Measurements from ENCODE around the gene STAB1. TPM values are rescaled to one million over a fixed set of nuclear protein-coding genes. Genes with fewer than 3 reads are reported as not detected.

The STAB1 gene
- total RNA-seq, 1 donor from 2014 or later: 0.16 TPM

DNA sequence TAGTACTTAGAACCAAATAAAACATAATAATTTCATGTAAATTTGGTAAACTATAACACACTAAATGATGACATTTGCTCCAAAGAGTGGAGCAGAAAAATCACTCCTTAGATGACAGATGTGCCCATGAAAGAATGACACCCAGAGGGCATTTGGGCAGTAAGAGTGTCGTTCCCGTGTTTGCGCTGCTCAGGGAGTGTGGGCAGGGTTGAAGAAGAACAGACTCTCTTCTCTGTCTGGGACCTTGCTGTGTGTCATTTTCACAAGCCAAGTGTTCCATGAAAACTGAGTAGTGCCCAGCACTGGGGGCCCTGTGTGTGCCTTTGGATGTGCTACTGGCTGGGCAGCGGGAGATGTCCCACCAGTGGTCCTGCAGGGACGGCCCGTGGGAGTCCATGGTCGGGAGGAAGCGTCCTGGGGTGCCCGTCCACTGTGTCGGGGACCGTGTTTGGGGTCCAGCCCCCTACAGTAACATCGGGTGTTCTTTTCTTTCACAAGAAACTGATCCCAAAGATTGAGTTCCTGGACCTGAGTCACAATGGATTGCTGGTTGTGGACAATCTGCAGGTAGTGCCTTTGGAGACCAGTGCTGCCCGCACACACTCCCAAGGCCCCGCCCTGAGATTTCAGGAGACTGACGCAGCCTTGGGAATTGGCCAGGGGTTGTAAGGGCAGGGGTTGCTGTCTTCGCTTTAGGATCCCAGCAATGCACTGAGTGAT lies 17.9 kb upstream of the STAB1 start:
- Mint-ChIP-seq H3K4me3 (no peak overlapping the region), H3K36me3 (ENCODE audit: low read depth) (peaks cover 18% of the 10 kb centered on the region), H3K27me3 (ENCODE audit: low read depth) (no peaks in the 10 kb centered on the region), H3K27ac (ENCODE audit: unreplicated experiment) (no peak overlapping the region), H3K4me1 (peaks cover 7% of the 10 kb centered on the region), H3K9me3 (no peaks in the 10 kb centered on the region)
- TF ChIP-seq, protein P1, sequence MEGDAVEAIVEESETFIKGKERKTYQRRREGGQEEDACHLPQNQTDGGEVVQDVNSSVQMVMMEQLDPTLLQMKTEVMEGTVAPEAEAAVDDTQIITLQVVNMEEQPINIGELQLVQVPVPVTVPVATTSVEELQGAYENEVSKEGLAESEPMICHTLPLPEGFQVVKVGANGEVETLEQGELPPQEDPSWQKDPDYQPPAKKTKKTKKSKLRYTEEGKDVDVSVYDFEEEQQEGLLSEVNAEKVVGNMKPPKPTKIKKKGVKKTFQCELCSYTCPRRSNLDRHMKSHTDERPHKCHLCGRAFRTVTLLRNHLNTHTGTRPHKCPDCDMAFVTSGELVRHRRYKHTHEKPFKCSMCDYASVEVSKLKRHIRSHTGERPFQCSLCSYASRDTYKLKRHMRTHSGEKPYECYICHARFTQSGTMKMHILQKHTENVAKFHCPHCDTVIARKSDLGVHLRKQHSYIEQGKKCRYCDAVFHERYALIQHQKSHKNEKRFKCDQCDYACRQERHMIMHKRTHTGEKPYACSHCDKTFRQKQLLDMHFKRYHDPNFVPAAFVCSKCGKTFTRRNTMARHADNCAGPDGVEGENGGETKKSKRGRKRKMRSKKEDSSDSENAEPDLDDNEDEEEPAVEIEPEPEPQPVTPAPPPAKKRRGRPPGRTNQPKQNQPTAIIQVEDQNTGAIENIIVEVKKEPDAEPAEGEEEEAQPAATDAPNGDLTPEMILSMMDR (conservative IDR thresholded peaks at IDR 0.05): no peak
- no peak for DNase-seq (ENCODE audit: low read depth, low spot score)

DNA sequence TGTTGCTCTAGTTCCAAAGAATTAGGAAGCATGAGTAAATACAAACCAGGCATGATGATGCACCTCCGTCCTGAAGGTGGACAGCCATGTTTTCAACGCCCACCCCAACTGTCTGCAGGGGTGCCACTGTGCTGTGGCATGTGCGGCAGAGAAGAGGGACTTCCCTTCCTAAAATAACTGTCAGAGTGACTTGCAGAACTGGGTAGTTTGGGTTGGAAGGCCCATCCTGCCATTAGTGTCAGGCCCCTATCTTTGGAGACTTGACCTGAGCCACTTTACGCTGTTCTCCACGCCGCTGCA lies 17.4 kb upstream of the STAB1 start:
- peaks cover 22% of the 10 kb centered on the region for H3K36me3 Mint-ChIP-seq (ENCODE audit: low read depth)
- TF ChIP-seq, protein P1 (conservative IDR thresholded peaks at IDR 0.05): no peak
- H3K27me3 Mint-ChIP-seq (ENCODE audit: low read depth): no peaks in the 10 kb centered on the region
- no peak for DNase-seq (ENCODE audit: low read depth, low spot score)
- no peaks in the 10 kb centered on the region for H3K9me3 Mint-ChIP-seq
- no peak overlapping the region for H3K27ac Mint-ChIP-seq (ENCODE audit: unreplicated experiment)
- H3K4me3 Mint-ChIP-seq: no peak overlapping the region
- H3K4me1 Mint-ChIP-seq: peaks cover 12% of the 10 kb centered on the region

DNA sequence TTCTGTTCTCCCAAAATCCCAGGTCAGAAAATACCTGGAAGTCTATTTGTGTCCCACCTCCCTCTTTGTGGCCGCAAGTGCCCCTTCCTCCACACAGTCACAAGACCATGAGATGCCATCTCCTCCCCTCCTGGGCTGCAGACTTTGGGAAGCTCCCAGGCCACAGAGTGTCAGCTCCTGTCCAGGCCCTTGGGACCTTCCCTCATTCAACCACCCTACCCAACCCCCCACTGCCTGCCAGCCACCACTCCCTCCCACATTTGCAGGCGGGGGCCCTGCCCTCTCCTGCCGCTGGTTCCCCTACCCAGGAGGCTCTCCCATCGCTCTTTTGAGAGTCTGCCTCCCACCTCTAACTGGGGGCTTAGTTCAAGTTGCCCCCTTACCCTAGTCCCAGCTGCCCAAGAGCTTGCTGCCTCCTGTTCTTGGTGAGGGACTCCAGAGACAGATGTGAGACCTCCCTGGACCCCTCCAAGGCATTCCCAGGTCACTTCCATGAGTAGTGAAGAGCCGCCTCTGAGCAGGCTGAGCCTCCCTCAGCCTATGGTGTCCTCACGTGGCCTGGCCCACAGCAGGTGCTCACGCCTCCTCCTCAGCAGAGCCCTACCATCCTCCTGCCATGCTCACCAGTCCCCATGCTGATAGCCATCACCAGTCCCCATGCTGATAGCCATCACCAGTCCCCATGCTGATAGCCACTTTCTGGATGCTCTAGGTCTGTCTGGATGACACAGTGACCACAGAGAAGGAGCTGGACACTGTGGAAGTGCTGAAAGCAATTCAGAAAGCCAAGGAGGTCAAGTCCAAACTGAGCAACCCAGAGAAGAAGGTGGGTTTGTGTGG lies 15.9 kb upstream of the STAB1 start:
- no peak overlapping the region for H3K4me3 Mint-ChIP-seq
- TF ChIP-seq, protein P1 (conservative IDR thresholded peaks at IDR 0.05): no peak
- peaks cover 23% of the 10 kb centered on the region for H3K36me3 Mint-ChIP-seq (ENCODE audit: low read depth)
- no peak overlapping the region for H3K27ac Mint-ChIP-seq (ENCODE audit: unreplicated experiment)
- H3K9me3 Mint-ChIP-seq: no peaks in the 10 kb centered on the region
- H3K4me1 Mint-ChIP-seq: peaks cover 27% of the 10 kb centered on the region
- no peaks in the 10 kb centered on the region for H3K27me3 Mint-ChIP-seq (ENCODE audit: low read depth)
- DNase-seq (ENCODE audit: low read depth, low spot score): no peak

- H3K36me3 Mint-ChIP-seq (ENCODE audit: low read depth): peaks cover 23% of the 10 kb centered on the region
- H3K4me3 Mint-ChIP-seq: no peak overlapping the region
- DNase-seq (ENCODE audit: low read depth, low spot score): no peak
- H3K4me1 Mint-ChIP-seq: peaks cover 34% of the 10 kb centered on the region
- no peaks in the 10 kb centered on the region for H3K9me3 Mint-ChIP-seq
- no peak overlapping the region for H3K27ac Mint-ChIP-seq (ENCODE audit: unreplicated experiment)
- TF ChIP-seq, protein P1 (conservative IDR thresholded peaks at IDR 0.05): no peak
- H3K27me3 Mint-ChIP-seq (ENCODE audit: low read depth): no peaks in the 10 kb centered on the region
These were observed 15.1 kb upstream of the STAB1 start for GRCh38 chr3:52479877-52480575.

GRCh38 chr3:52480768-52481715 lies 14.1 kb upstream of the STAB1 start:
- H3K4me3 Mint-ChIP-seq: no peak overlapping the region
- no peak for DNase-seq (ENCODE audit: low read depth, low spot score)
- H3K4me1 Mint-ChIP-seq: peaks cover 35% of the 10 kb centered on the region
- no peaks in the 10 kb centered on the region for H3K9me3 Mint-ChIP-seq
- H3K27me3 Mint-ChIP-seq (ENCODE audit: low read depth): no peaks in the 10 kb centered on the region
- peaks cover 23% of the 10 kb centered on the region for H3K36me3 Mint-ChIP-seq (ENCODE audit: low read depth)
- H3K27ac Mint-ChIP-seq (ENCODE audit: unreplicated experiment): no peak overlapping the region
- TF ChIP-seq, protein P1 (conservative IDR thresholded peaks at IDR 0.05): no peak

All from neural crest cell (in vitro differentiated cells).